Gastrocnemius medialis (tissue), 4 donors: Measurements from ENCODE around the gene AGER.

Experiments
- POLR2A ChIP-seq, 2 donors: fragments of 450-650 bp; IDR thresholded peaks; one replicate each; pipeline ENCODE4 v1.6.1; 2017; ENCODE audit warnings: antibody characterized with exemption in 2 of 2, mild to moderate bottlenecking in 2 of 2, moderate library complexity in 2 of 2
- TF ChIP-seq, protein P1 (sequence below), 5 experiments: fragments of 450-650 bp in 3 of 5; fragments of 200-600 bp in 2 of 5; sonication (generic) in 2 of 5; IDR thresholded peaks in 4 of 5; conservative IDR thresholded peaks in 1 of 5; 1 replicate in 4 of 5; 2 replicates in 1 of 5; pipeline ENCODE4 v1.5.1; 2016 to 2019; ENCODE audit warnings: antibody characterized with exemption in 5 of 5, mild to moderate bottlenecking in 3 of 5, moderate library complexity in 3 of 5

DNA sequence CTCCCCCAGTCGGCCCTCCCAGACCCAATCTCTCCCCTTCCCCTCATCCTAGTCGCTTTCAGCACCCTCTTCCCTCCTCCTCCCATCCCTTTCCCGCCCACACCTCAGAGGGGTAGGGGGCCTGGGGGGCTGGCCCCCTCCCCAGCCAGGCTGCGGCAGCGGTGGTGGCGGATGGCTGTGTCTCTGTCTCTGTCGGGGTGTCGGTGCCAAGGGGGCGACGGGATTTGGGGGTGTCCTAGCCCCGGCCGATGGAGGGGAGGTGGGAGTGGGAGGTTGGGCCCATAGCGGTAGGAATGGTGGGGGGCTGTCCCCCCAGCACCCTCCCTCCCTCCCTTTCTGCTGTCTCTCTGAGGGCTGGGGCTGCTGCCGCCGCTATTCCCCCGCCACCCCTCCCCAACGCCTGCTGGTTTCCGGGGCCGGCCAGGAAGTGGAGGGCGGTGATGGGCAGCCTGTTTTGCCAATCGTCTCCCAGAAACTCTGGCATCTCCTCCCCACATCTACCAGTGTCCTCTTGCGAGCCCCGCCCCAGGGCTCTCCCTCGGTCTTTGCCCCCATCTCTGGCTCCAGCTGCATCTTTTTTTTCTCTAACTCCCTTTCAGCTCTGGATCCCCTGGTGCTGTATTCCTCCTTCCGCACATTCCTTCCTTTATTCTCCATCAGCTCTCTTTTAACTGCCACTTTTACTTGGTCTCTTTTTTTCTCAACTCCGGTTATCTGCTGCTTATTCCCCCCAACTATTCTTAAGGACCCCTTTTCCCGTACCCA, 8.2 kb downstream of the AGER start, which contains the start of gene AGPAT1:
- peak; percentile 69 to 83 for TF ChIP-seq POLR2A (IDR thresholded peaks at IDR 0.05)
- TF ChIP-seq, protein P1, sequence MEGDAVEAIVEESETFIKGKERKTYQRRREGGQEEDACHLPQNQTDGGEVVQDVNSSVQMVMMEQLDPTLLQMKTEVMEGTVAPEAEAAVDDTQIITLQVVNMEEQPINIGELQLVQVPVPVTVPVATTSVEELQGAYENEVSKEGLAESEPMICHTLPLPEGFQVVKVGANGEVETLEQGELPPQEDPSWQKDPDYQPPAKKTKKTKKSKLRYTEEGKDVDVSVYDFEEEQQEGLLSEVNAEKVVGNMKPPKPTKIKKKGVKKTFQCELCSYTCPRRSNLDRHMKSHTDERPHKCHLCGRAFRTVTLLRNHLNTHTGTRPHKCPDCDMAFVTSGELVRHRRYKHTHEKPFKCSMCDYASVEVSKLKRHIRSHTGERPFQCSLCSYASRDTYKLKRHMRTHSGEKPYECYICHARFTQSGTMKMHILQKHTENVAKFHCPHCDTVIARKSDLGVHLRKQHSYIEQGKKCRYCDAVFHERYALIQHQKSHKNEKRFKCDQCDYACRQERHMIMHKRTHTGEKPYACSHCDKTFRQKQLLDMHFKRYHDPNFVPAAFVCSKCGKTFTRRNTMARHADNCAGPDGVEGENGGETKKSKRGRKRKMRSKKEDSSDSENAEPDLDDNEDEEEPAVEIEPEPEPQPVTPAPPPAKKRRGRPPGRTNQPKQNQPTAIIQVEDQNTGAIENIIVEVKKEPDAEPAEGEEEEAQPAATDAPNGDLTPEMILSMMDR (IDR thresholded peaks at IDR 0.05 in 4 of 5, conservative IDR thresholded peaks at IDR 0.05 in 1 of 5), result no peak
